Esophagus squamous epithelium (tissue), 5 donors: ENCODE results near the gene EVC2. TPM values are rescaled to one million over a fixed set of nuclear protein-coding genes. Genes with fewer than 3 reads are reported as not detected.

ENCODE experiments used
- DNase-seq: peaks from one replicate; lab custom pipeline; 2025; lab: John Stamatoyannopoulos, UW
- H3K27ac ChIP-seq, 4 donors: fragments of 200-600 bp; sonication (generic); one replicate each; pipeline ENCODE4 v1.5.1; 2016 to 2019; ENCODE audit warnings: mild to moderate bottlenecking in 1 of 4
- H3K27me3 ChIP-seq, 4 donors: fragments of 200-600 bp; sonication (generic); 1 replicate in 3 of 4; 2 replicates in 1 of 4; pipeline versions ENCODE4 v1.5.1 to v1.6.0; 2017 to 2021; ENCODE audit warnings: antibody characterized with exemption in 1 of 4
- H3K36me3 ChIP-seq, 3 donors: fragments of 200-600 bp; sonication (generic); one replicate each; pipeline ENCODE4 v1.5.1; 2016 to 2019
- H3K4me1 ChIP-seq, 3 donors: fragments of 200-600 bp; sonication (generic); one replicate each; pipeline ENCODE4 v1.5.1; 2017 to 2019
- H3K4me3 ChIP-seq, 4 donors: fragments of 200-600 bp; sonication (generic); 1 replicate in 3 of 4; 2 replicates in 1 of 4; pipeline ENCODE4 v1.5.1; 2016 to 2019; ENCODE audit warnings: mild to moderate bottlenecking in 2 of 4, moderate library complexity in 1 of 4
- H3K9me3 ChIP-seq, 3 donors: fragments of 200-600 bp; sonication (generic); one replicate each; pipeline ENCODE4 v1.5.1; 2016 to 2019
- POLR2A ChIP-seq, 4 donors: fragments of 450-650 bp; IDR thresholded peaks; one replicate each; pipeline ENCODE4 v1.6.1; 2017; ENCODE audit warnings: antibody characterized with exemption in 4 of 4, mild to moderate bottlenecking in 4 of 4, moderate library complexity in 3 of 4
- WGBS, 2 donors: methylation state at CpG; one replicate each; pipeline ENCODE4 v1.1.5; 2018; 5-methylcytosine and 5-hydroxymethylcytosine counted together
- intact Hi-C: fragments of 100-400 bp; cut with DNase I; formaldehyde crosslinking; loops from one replicate; pipeline ENCODE4 v1.15.0; 2022
- total RNA-seq, 4 donors: library from RNA; depleted of rRNA; stranded (reverse); fragments of >200 nt; gene quantifications; one replicate each; pipeline ENCODE4 v1.1.0, GENCODE V29; 2016
- TF ChIP-seq, protein P1 (sequence below), 6 experiments: fragments of 450-650 bp in 4 of 6; fragments of 200-600 bp in 2 of 6; sonication (generic) in 2 of 6; IDR thresholded peaks; one replicate each; pipeline ENCODE4 v1.5.1; 2016 to 2019; ENCODE audit warnings: antibody characterized with exemption in 6 of 6, mild to moderate bottlenecking in 4 of 6, moderate library complexity in 4 of 6
- donor health status: DM: yes; HTN: yes; CAD: no.

Gene EVC2
- total RNA-seq, 4 donors from 2014 or later: 5.0 to 12.6 (median 5.1) TPM

DNA sequence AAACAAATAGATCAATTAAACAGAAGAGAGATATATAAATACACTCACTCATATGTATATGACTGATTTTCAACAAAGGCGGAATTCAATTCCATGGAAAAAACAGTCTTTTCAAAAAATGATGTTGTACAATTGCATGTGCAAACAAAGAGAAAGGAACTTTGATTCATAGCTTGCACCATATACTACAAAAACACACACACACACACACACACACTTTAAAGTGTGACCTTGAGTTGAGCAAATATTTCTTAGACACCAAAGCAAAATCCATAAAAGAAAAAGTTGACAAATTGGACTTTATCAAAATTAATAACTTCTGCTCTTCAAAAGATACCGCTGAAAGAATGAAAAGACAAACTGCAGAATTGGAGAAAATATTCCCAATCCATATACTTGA is 168.8 kb downstream of the EVC2 start:
- WGBS, 2 donors: 61 to 78% methylated on average over 2 of the region's 2 CpGs
- intact Hi-C loops: no loop called here
- H3K27ac ChIP-seq: no peak overlapping the region
- TF ChIP-seq, protein P1, sequence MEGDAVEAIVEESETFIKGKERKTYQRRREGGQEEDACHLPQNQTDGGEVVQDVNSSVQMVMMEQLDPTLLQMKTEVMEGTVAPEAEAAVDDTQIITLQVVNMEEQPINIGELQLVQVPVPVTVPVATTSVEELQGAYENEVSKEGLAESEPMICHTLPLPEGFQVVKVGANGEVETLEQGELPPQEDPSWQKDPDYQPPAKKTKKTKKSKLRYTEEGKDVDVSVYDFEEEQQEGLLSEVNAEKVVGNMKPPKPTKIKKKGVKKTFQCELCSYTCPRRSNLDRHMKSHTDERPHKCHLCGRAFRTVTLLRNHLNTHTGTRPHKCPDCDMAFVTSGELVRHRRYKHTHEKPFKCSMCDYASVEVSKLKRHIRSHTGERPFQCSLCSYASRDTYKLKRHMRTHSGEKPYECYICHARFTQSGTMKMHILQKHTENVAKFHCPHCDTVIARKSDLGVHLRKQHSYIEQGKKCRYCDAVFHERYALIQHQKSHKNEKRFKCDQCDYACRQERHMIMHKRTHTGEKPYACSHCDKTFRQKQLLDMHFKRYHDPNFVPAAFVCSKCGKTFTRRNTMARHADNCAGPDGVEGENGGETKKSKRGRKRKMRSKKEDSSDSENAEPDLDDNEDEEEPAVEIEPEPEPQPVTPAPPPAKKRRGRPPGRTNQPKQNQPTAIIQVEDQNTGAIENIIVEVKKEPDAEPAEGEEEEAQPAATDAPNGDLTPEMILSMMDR (IDR thresholded peaks at IDR 0.05): no peak
- no peak for TF ChIP-seq POLR2A (IDR thresholded peaks at IDR 0.05)
- peaks cover 0 to 7% (median 0%) of the 10 kb centered on the region in 3 donors for H3K9me3 ChIP-seq
- H3K4me3 ChIP-seq: no peak overlapping the region
- H3K36me3 ChIP-seq: no peaks in the 10 kb centered on the region
- no peak for DNase-seq
- H3K4me1 ChIP-seq: no peaks in the 10 kb centered on the region
- no peaks in the 10 kb centered on the region for H3K27me3 ChIP-seq

DNA sequence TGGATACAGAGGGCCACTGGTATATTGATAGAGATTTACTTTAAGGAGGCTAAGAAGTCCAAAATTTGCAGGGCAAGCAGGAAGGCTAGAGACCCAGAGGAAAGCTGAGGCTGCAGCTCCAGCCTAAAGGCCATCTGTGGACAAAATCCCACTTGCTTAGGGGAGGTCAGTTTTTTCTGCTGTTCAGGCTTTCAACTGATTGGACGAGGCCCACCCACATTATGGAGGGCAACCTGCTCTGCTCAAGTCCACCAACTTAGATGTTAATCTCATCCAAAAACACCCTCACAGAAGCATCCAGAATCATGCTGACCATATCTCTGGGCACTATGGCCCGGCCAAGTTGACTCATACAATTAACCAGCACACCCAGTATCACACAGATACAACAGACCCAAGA is 176.3 kb downstream of the EVC2 start:
- intact Hi-C loops: no loop called here
- no peak for DNase-seq
- H3K4me3 ChIP-seq: no peak overlapping the region
- H3K4me1 ChIP-seq: no peaks in the 10 kb centered on the region
- peaks cover 0 to 17% (median 0%) of the 10 kb centered on the region in 3 donors for H3K36me3 ChIP-seq
- WGBS, 2 donors: 77 to 84% methylated on average over 2 of the region's 2 CpGs
- peaks cover 0 to 7% (median 0%) of the 10 kb centered on the region in 3 donors for H3K9me3 ChIP-seq
- H3K27ac ChIP-seq: no peak overlapping the region
- TF ChIP-seq, protein P1 (IDR thresholded peaks at IDR 0.05): no peak
- TF ChIP-seq POLR2A (IDR thresholded peaks at IDR 0.05): no peak
- no peaks in the 10 kb centered on the region for H3K27me3 ChIP-seq

DNA sequence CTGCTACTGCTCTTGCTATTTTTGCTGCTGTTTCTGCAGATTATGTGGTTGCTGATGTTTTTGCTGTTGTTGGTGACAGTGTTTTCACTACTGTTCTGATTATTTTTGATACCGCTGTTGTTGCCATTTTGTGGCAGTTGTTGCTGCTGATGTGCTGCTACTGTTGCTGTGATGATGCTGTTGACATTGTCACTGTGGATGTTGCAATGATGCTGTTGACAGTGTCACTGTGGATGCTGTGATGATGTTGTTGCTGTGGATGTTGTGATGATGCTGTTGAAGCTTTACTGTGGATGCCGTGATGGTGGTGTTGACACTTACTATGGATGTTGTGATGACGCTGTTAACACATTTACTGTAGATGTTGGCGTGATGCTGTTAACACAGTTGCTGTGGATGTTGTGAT is 180.3 kb downstream of the EVC2 start:
- H3K27ac ChIP-seq: no peak overlapping the region
- H3K27me3 ChIP-seq: no peaks in the 10 kb centered on the region
- no peak overlapping the region for H3K4me3 ChIP-seq
- intact Hi-C loops: no loop called here
- DNase-seq: no peak
- peaks cover 0 to 12% (median 0%) of the 10 kb centered on the region in 3 donors for H3K36me3 ChIP-seq
- H3K4me1 ChIP-seq: peaks cover 0 to 16% (median 0%) of the 10 kb centered on the region in 3 donors
- TF ChIP-seq, protein P1 (IDR thresholded peaks at IDR 0.05): no peak
- TF ChIP-seq POLR2A (IDR thresholded peaks at IDR 0.05): no peak
- no peaks in the 10 kb centered on the region for H3K9me3 ChIP-seq
- 86 to 89% methylated on average over 3 to 4 of the region's 4 CpGs for WGBS, 2 donors

DNA sequence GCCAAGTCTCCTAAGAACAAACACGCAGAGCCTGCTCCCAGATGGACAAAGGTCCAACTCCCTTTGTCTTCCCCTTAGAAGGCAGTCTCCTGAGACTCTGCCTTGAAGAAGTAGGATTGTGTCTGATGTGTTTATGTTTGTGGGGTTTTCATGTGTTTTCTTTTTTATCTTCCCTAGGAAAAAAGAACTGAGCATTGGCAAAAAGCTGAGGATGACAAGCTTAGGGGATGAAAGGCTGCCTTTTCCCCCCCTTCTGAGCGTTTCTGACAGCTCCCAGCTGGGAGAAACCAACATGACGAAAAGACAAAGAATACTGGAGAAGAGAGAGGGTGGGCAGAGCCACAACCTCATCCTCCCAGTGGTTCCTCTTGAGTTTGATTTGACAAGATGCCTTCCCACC is 181.1 kb downstream of the EVC2 start:
- Histone ChIP-seq H3K4me1 (peaks cover 0 to 16% (median 0%) of the 10 kb centered on the region in 3 donors), H3K36me3 (peaks cover 0 to 5% (median 0%) of the 10 kb centered on the region in 3 donors), H3K27ac (no peak overlapping the region), H3K27me3 (no peaks in the 10 kb centered on the region), H3K9me3 (no peaks in the 10 kb centered on the region), H3K4me3 (no peak overlapping the region)
- no peak for TF ChIP-seq POLR2A (IDR thresholded peaks at IDR 0.05)
- TF ChIP-seq, protein P1 (IDR thresholded peaks at IDR 0.05): no peak
- 61% methylated on average over 2 to 3 of the region's 3 CpGs for WGBS, 2 donors
- DNase-seq: no peak
- intact Hi-C loops: no loop called here

DNA sequence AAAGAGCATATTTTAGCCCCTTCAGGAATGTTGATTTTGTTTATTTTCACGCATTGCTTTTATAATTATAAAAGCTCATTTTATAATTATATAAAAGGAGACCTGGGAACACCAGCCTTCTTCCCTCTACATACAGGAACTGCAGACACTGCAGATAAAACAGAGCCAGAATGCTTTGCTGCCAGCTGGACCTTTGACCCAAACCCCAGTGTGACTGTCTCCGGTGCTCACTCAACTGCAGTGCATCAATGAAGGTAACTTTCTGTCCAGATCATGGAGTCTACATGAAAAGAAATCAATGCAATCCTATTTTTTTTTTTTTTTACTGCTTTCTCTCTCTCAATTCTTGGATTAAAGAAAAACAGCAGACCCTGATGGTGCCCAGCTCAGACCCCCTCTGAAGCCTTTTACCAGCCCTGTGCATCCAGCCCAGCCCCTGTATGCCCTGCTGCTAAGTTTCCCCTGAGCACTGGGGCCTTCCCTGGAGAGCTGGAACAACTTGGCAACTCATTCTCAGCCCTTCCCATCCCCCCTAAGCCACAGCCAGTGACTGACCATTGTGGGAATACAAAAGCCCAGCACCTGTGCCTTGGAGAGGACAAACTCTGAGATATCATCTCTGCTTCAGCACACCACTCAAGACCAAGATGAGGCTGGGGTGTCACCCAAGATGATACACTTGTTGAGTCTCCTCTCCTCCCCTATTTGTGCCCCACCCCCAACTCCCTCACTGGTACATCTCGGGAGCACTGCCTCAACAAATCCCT is 182.1 kb downstream of the EVC2 start:
- 72 to 77% methylated on average over 3 of the region's 3 CpGs for WGBS, 2 donors
- H3K27ac ChIP-seq: no peak overlapping the region
- DNase-seq: no peak
- H3K36me3 ChIP-seq: peaks cover 0 to 4% (median 0%) of the 10 kb centered on the region in 3 donors
- intact Hi-C loops: no loop called here
- no peaks in the 10 kb centered on the region for H3K9me3 ChIP-seq
- no peaks in the 10 kb centered on the region for H3K27me3 ChIP-seq
- H3K4me3 ChIP-seq: no peak overlapping the region
- no peak for TF ChIP-seq POLR2A (IDR thresholded peaks at IDR 0.05)
- TF ChIP-seq, protein P1 (IDR thresholded peaks at IDR 0.05): no peak
- H3K4me1 ChIP-seq: peaks cover 0 to 16% (median 0%) of the 10 kb centered on the region in 3 donors
